HepG2 (cell line): ENCODE data around the gene AP1S3. TPM values are rescaled to one million over a fixed set of nuclear protein-coding genes. Genes with fewer than 3 reads are reported as not detected.

Experiments
- ATAC-seq: fragments of 200-7000 bp; cut with Tn5 transposase; 3 replicates; pipeline ENCODE4 v1.9.1; 2020; ENCODE audit warnings: mild to moderate bottlenecking, moderate library complexity
- BruUV-seq: library from RNA; stranded (reverse); fragments of 400-500 nt; replicated peaks from 2 replicates; lab custom pipeline; 2021; lab: Mats Ljungman, UMichigan
- CTCF ChIA-PET: fragments of 300-600 bp; formaldehyde crosslinking; extraction: SDS; loops from one replicate; lab custom pipeline; 2021; ENCODE audit warnings: low total read pairs, inconsistent platforms, low intra/inter-chr PET ratio; lab: Yijun Ruan, JAX
- POLR2A ChIA-PET: fragments of 350-600 bp; sonication (Branson Sonifier 250); formaldehyde crosslinking; loops from one replicate; lab custom pipeline; 2020; ENCODE audit warnings: antibody characterized with exemption, inconsistent platforms; lab: Yijun Ruan, JAX
- DNase-seq: peaks from one replicate; pipeline ENCODE4 v3.0.0-alpha.2; 2015; ENCODE audit warnings: low spot score
- FAIRE-seq: peaks from 3 replicates; lab custom pipeline; 2011; peaks lifted over from hg19 to GRCh38; lab: Jason Lieb, UNC
- H2AFZ ChIP-seq: one replicate; pipeline ENCODE4 v1.6.1; 2011; ENCODE audit warnings: low read length, inconsistent platforms
- H3K27ac ChIP-seq: fragments of 300-600 bp; 3 replicates; pipeline ENCODE4 v1.8.0; 2011; ENCODE audit warnings: mixed run types, mild to moderate bottlenecking, mixed read lengths, low read length, inconsistent platforms; ENCODE audit not compliant: insufficient read depth; ENCODE audit errors: extremely low read length
- H3K27me3 ChIP-seq, 2 experiments: fragments of 200-600 bp in 1 of 2; 2 replicates in 1 of 2; 3 replicates in 1 of 2; pipeline versions ENCODE4 v1.6.0 to v1.8.0; 2011; ENCODE audit warnings: low read length in 2 of 2, mild to moderate bottlenecking in 2 of 2, moderate library complexity in 2 of 2, inconsistent platforms in 1 of 2; ENCODE audit not compliant: insufficient read depth in 2 of 2, control insufficient read depth in 1 of 2
- H3K36me3 ChIP-seq, 2 experiments: fragments of 200-600 bp in 1 of 2; replicated peaks in 1 of 2; 2 replicates in 1 of 2; 3 replicates in 1 of 2; pipeline versions ENCODE4 v1.5.1 to v1.8.0; 2011; ENCODE audit warnings: low read length in 2 of 2, inconsistent platforms in 1 of 2; ENCODE audit not compliant: insufficient read depth in 2 of 2, control insufficient read depth in 1 of 2
- H3K4me1 ChIP-seq: 2 replicates; pipeline ENCODE4 v1.5.1; 2012; ENCODE audit warnings: low read length, inconsistent platforms; ENCODE audit not compliant: insufficient read depth
- H3K4me2 ChIP-seq: 2 replicates; pipeline ENCODE4 v1.6.0; 2011; ENCODE audit warnings: low read depth, low read length, inconsistent platforms
- H3K4me3 ChIP-seq, 3 experiments: fragments of 200-600 bp in 1 of 3; sonication (generic), shearing (Covaris generic) in 1 of 3; replicated peaks in 1 of 3; 2 replicates each; pipeline ENCODE4 v1.5.1; 2011 to 2016; ENCODE audit warnings: low read length in 3 of 3, inconsistent platforms in 2 of 3, low read depth in 2 of 3, mild to moderate bottlenecking in 2 of 3, control low read depth in 1 of 3, mixed read lengths in 1 of 3; ENCODE audit not compliant: insufficient read depth in 1 of 3
- H3K79me2 ChIP-seq: one replicate; pipeline ENCODE4 v1.6.1; 2011; ENCODE audit warnings: low read length, inconsistent platforms; ENCODE audit not compliant: insufficient read depth
- H3K9ac ChIP-seq: 2 replicates; pipeline ENCODE4 v1.6.0; 2011; ENCODE audit warnings: mild to moderate bottlenecking, low read depth, low read length, inconsistent platforms; ENCODE audit not compliant: insufficient read depth
- H3K9me3 ChIP-seq: 2 replicates; pipeline ENCODE4 v1.5.1; 2012; ENCODE audit warnings: mild to moderate bottlenecking, low read length
- H4K20me1 ChIP-seq: 2 replicates; pipeline ENCODE4 v1.6.0; 2011; ENCODE audit warnings: inconsistent platforms, mild to moderate bottlenecking, low read length, moderate library complexity; ENCODE audit not compliant: insufficient read depth
- ATF7 ChIP-seq, 2 experiments: fragments of 450-650 bp in 1 of 2; sonication (generic) in 1 of 2; formaldehyde crosslinking in 1 of 2; IDR thresholded peaks; 2 replicates each; pipeline versions ENCODE4 v1.4.0 to v1.6.1; 2016 to 2020; ENCODE audit warnings: antibody characterized with exemption in 1 of 2, mild to moderate bottlenecking in 1 of 2, missing genetic modification reagents in 1 of 2
- FOXJ3 ChIP-seq: sonication (generic); formaldehyde crosslinking; IDR thresholded peaks from 2 replicates; pipeline ENCODE4 v1.4.0; 2020; ENCODE audit warnings: missing genetic modification reagents, mild to moderate bottlenecking, borderline replicate concordance
- HIC2 ChIP-seq: sonication (generic); formaldehyde crosslinking; IDR thresholded peaks from 2 replicates; pipeline ENCODE4 v1.9.0; 2022; ENCODE audit warnings: low read depth, missing genetic modification reagents
- ONECUT2 ChIP-seq: sonication (generic); formaldehyde crosslinking; IDR thresholded peaks from 2 replicates; pipeline ENCODE4 v1.4.0; 2020; ENCODE audit warnings: missing genetic modification reagents
- RBFOX2 ChIP-seq: fragments of 200-400 bp; formaldehyde crosslinking; IDR thresholded peaks from 2 replicates; pipeline ENCODE4 v1.6.1; 2017; ENCODE audit warnings: low read depth, mild to moderate bottlenecking, low read length
- SNAPC2 ChIP-seq: sonication (generic); formaldehyde crosslinking; IDR thresholded peaks from 2 replicates; pipeline ENCODE4 v1.8.1; 2022; ENCODE audit warnings: mild to moderate bottlenecking, missing genetic modification reagents
- ZBTB34 ChIP-seq: sonication (generic); formaldehyde crosslinking; IDR thresholded peaks from 2 replicates; pipeline ENCODE4 v1.8.0; 2022; ENCODE audit warnings: mild to moderate bottlenecking, missing genetic modification reagents
- ZNF687 ChIP-seq: sonication (generic); formaldehyde crosslinking; IDR thresholded peaks from 2 replicates; pipeline ENCODE4 v1.5.1; 2020; ENCODE audit warnings: mild to moderate bottlenecking, missing genetic modification reagents, moderate library complexity
- WGBS: methylation state at CpG from one replicate; pipeline ENCODE4 v1.1.6; 2017; ENCODE audit warnings: low lambda C conversion rate; 5-methylcytosine and 5-hydroxymethylcytosine counted together
- in situ Hi-C: cut with HindIII; loops from 2 replicates; pipeline ENCODE4 v1.10.0; 2017; ENCODE audit warnings: low pct_unique_long_range_greater_than_20kb; ENCODE audit not compliant: extremely low pct_ligation_motif_present
- intact Hi-C: fragments of 100-400 bp; cut with micrococcal nuclease; formaldehyde crosslinking; loops from one replicate; pipeline ENCODE4 v1.10.0; 2022; ENCODE audit not compliant: unreplicated experiment
- polyA plus RNA-seq, 8 experiments: library from polyadenylated mRNA; depleted of rRNA in 3 of 8; stranded (reverse) in 7 of 8; unstranded in 1 of 8; fragments of >200 nt; fragmentation: Illumina TruSeq in 4 of 8; extraction: Trizol in 4 of 8; gene quantifications; 2 replicates each; pipeline versions ENCODE4 v1.2.1 to v1.2.3, GENCODE V29; 2011 to 2016; ENCODE audit warnings: low read depth in 4 of 8, missing spikeins in 1 of 8, mixed read lengths in 1 of 8; ENCODE audit not compliant: insufficient read depth in 1 of 8
- total RNA-seq, 5 experiments: library from RNA; depleted of rRNA; stranded (reverse); fragments of >200 nt; fragmentation: Illumina TruSeq; extraction: Trizol; gene quantifications; 2 replicates each; pipeline ENCODE4 v1.2.3, GENCODE V29; 2016; ENCODE audit warnings: low read depth in 1 of 5

AP1S3 gene
- total and polyA plus RNA-seq, 2 of the 13 experiments (the other 11 are each of a cell fraction or from before 2014, with no cell fraction given) = 3.0 to 16.3 TPM

GRCh38 chr2:223712642-223713041 is 124.7 kb downstream of the AP1S3 start:
- intact Hi-C loops = no loop called here
- no peak overlapping the region for H3K4me3 ChIP-seq
- H3K27ac ChIP-seq = no peak overlapping the region
- no peaks in the 10 kb centered on the region for H4K20me1 ChIP-seq
- no peaks in the 10 kb centered on the region for H3K36me3 ChIP-seq
- no peak overlapping the region for H2AFZ ChIP-seq
- no peak overlapping the region for H3K4me2 ChIP-seq
- ChIA-PET CTCF (no interaction called here), POLR2A (no interaction called here)
- H3K79me2 ChIP-seq = no peaks in the 10 kb centered on the region
- peaks cover 13% of the 10 kb centered on the region; the same call in 1 of the 2 replicates for H3K4me1 ChIP-seq
- BruUV-seq = no TSS peak
- in situ Hi-C loops = no loop called here
- H3K27me3 ChIP-seq = no peaks in the 10 kb centered on the region
- no peak overlapping the region for H3K9ac ChIP-seq
- no peak for DNase-seq
- ATAC-seq = no peak
- TF ChIP-seq SNAPC2 (CRISPR knock-in tag) = no peak
- H3K9me3 ChIP-seq = no peaks in the 10 kb centered on the region
- no peak for FAIRE-seq

GRCh38 chr2:223711596-223712326 is 125.6 kb downstream of the AP1S3 start:
- Histone ChIP-seq H3K27ac (no peak overlapping the region), H2AFZ (no peak overlapping the region), H3K79me2 (no peaks in the 10 kb centered on the region), H3K4me1 (peaks cover 13% of the 10 kb centered on the region; the same call in 1 of the 2 replicates), H3K27me3 (no peaks in the 10 kb centered on the region), H3K36me3 (no peaks in the 10 kb centered on the region), H3K4me3 (no peak overlapping the region), H3K9me3 (no peaks in the 10 kb centered on the region), H3K4me2 (no peak overlapping the region), H3K9ac (no peak overlapping the region), H4K20me1 (no peaks in the 10 kb centered on the region)
- no peak for DNase-seq
- peak; percentile 91 for ATAC-seq
- intact Hi-C loops (no loop called here), in situ Hi-C loops (no loop called here)
- FAIRE-seq = no peak
- no TSS peak for BruUV-seq
- 18% methylated on average over 8 of the region's 8 CpGs for WGBS
- ChIA-PET POLR2A (no interaction called here), CTCF (no interaction called here)
- TF ChIP-seq ZBTB34 (peak; percentile 85), ONECUT2 (CRISPR knock-in tag) (peak; percentile 96), ATF7 (IDR thresholded peaks at IDR 0.05) (no peak), ATF7 (CRISPR knock-in tag; IDR thresholded peaks at IDR 0.05) (no peak), FOXJ3 (CRISPR knock-in tag) (peak; percentile 38; the same call in 1 of the 2 replicates), ZNF687 (CRISPR knock-in tag) (no peak), RBFOX2 (no peak), HIC2 (CRISPR knock-in tag) (0 out of 2 replicates have a peak, but pooled peaks have one; percentile 35)
